Central memory CD8-positive, alpha-beta T cell (primary cell): Measurements from ENCODE around the gene CILP2.

Source experiments
- ATAC-seq: fragments of 150-1000 bp; cut with Tn5 transposase; replicated peaks from 2 replicates; pipeline ENCODE4 v1.10.0; 2022; ENCODE audit warnings: mild to moderate bottlenecking, moderate FRiP score, moderate number of reproducible peaks; ENCODE audit not compliant: poor library complexity, severe bottlenecking; ENCODE audit errors: extremely low read depth
- DNase-seq, 2 donors: peaks; one replicate each; pipeline ENCODE4 v3.0.0; 2021; ENCODE audit warnings: low spot score in 2 of 2
- H3K27ac Mint-ChIP-seq: one replicate; pipeline ENCODE4 v1.8.0; 2022; ENCODE audit warnings: low read depth, mild to moderate bottlenecking, moderate library complexity, mixed read lengths
- H3K27me3 Mint-ChIP-seq: one replicate; pipeline ENCODE4 v1.8.0; 2022; ENCODE audit warnings: mixed read lengths
- H3K36me3 Mint-ChIP-seq: one replicate; pipeline ENCODE4 v1.8.0; 2022; ENCODE audit warnings: mild to moderate bottlenecking, moderate library complexity, mixed read lengths; ENCODE audit not compliant: insufficient read depth
- H3K4me1 Mint-ChIP-seq: one replicate; pipeline ENCODE4 v1.8.0; 2022; ENCODE audit warnings: mixed read lengths
- H3K4me3 Mint-ChIP-seq: one replicate; pipeline ENCODE4 v1.8.0; 2022; ENCODE audit warnings: mild to moderate bottlenecking, moderate library complexity, mixed read lengths
- H3K9me3 Mint-ChIP-seq: one replicate; pipeline ENCODE4 v1.8.0; 2022; ENCODE audit warnings: mixed read lengths

CILP2 gene

GRCh38 chr19:19498255-19498991 is 39.6 kb upstream of the CILP2 start:
- no peaks in the 10 kb centered on the region for H3K4me1 Mint-ChIP-seq
- DNase-seq = no peak
- ATAC-seq = no peak
- H3K36me3 Mint-ChIP-seq = peaks cover 64% of the 10 kb centered on the region
- no peaks in the 10 kb centered on the region for H3K9me3 Mint-ChIP-seq
- peak overlapping the region; percentile 46 for H3K27ac Mint-ChIP-seq
- no peaks in the 10 kb centered on the region for H3K27me3 Mint-ChIP-seq
- peak overlapping the region; percentile 16 for H3K4me3 Mint-ChIP-seq

GRCh38 chr19:19499272-19499995 is 38.6 kb upstream of the CILP2 start:
- H3K27me3 Mint-ChIP-seq = no peaks in the 10 kb centered on the region
- H3K36me3 Mint-ChIP-seq = peaks cover 61% of the 10 kb centered on the region
- no peaks in the 10 kb centered on the region for H3K9me3 Mint-ChIP-seq
- H3K27ac Mint-ChIP-seq = peak overlapping the region; percentile 46
- DNase-seq = no peak
- no peaks in the 10 kb centered on the region for H3K4me1 Mint-ChIP-seq
- no peak for ATAC-seq
- H3K4me3 Mint-ChIP-seq = peak overlapping the region; percentile 16

- Mint-ChIP-seq H3K27ac (no peak overlapping the region), H3K4me3 (no peak overlapping the region)
Observed at GRCh38 chr19:19500975-19501644, 37.0 kb upstream of the CILP2 start.

GRCh38 chr19:19501798-19502197 is 36.3 kb upstream of the CILP2 start:
- H3K9me3 Mint-ChIP-seq = no peaks in the 10 kb centered on the region
- H3K27ac Mint-ChIP-seq = no peak overlapping the region
- DNase-seq (no peak), ATAC-seq (no peak)
- H3K27me3 Mint-ChIP-seq = no peaks in the 10 kb centered on the region
- H3K4me3 Mint-ChIP-seq = no peak overlapping the region
- H3K4me1 Mint-ChIP-seq = no peaks in the 10 kb centered on the region
- peaks cover 53% of the 10 kb centered on the region for H3K36me3 Mint-ChIP-seq

More at GRCh38 chr19:19500975-19501644, 37.0 kb upstream of the CILP2 start:
- H3K36me3 Mint-ChIP-seq = peaks cover 50% of the 10 kb centered on the region
- H3K4me1 Mint-ChIP-seq = no peaks in the 10 kb centered on the region
- no peaks in the 10 kb centered on the region for H3K9me3 Mint-ChIP-seq
- DNase-seq (no peak), ATAC-seq (no peak)
- H3K27me3 Mint-ChIP-seq = no peaks in the 10 kb centered on the region

GRCh38 chr19:19502281-19502680 is 35.8 kb upstream of the CILP2 start:
- Mint-ChIP-seq H3K4me1 (no peaks in the 10 kb centered on the region), H3K36me3 (peaks cover 50% of the 10 kb centered on the region), H3K4me3 (no peak overlapping the region), H3K27ac (no peak overlapping the region), H3K9me3 (no peaks in the 10 kb centered on the region), H3K27me3 (no peaks in the 10 kb centered on the region)
- no peak for ATAC-seq
- no peak for DNase-seq

- DNase-seq (no peak), ATAC-seq (no peak)
- H3K27me3 Mint-ChIP-seq = no peaks in the 10 kb centered on the region
- H3K4me1 Mint-ChIP-seq = no peaks in the 10 kb centered on the region
- peak overlapping the region; percentile 56 for H3K27ac Mint-ChIP-seq
- H3K4me3 Mint-ChIP-seq = no peak overlapping the region
- no peaks in the 10 kb centered on the region for H3K9me3 Mint-ChIP-seq
- peaks cover 50% of the 10 kb centered on the region for H3K36me3 Mint-ChIP-seq
Observed at GRCh38 chr19:19502808-19503602, 35.1 kb upstream of the CILP2 start.

- DNase-seq (no peak), ATAC-seq (no peak)
- H3K27ac Mint-ChIP-seq = no peak overlapping the region
- no peaks in the 10 kb centered on the region for H3K27me3 Mint-ChIP-seq
- H3K36me3 Mint-ChIP-seq = peaks cover 45% of the 10 kb centered on the region
- H3K9me3 Mint-ChIP-seq = no peaks in the 10 kb centered on the region
- H3K4me3 Mint-ChIP-seq = no peak overlapping the region
- H3K4me1 Mint-ChIP-seq = no peaks in the 10 kb centered on the region
Observed at GRCh38 chr19:19504754-19505668, 33.1 kb upstream of the CILP2 start.

- Mint-ChIP-seq H3K4me1 (no peaks in the 10 kb centered on the region), H3K9me3 (no peaks in the 10 kb centered on the region), H3K36me3 (peaks cover 43% of the 10 kb centered on the region), H3K4me3 (no peak overlapping the region), H3K27me3 (no peaks in the 10 kb centered on the region), H3K27ac (no peak overlapping the region)
- DNase-seq (no peak), ATAC-seq (no peak)
Observed at GRCh38 chr19:19505669-19506326, 32.3 kb upstream of the CILP2 start.

- Mint-ChIP-seq H3K27ac (no peak overlapping the region), H3K4me1 (no peaks in the 10 kb centered on the region)
- ATAC-seq = no peak
Observed at GRCh38 chr19:19506592-19506991, 31.5 kb upstream of the CILP2 start.

GRCh38 chr19:19507354-19507753 is 30.7 kb upstream of the CILP2 start:
- Mint-ChIP-seq H3K4me1 (no peaks in the 10 kb centered on the region), H3K27ac (no peak overlapping the region), H3K36me3 (peaks cover 29% of the 10 kb centered on the region), H3K27me3 (no peaks in the 10 kb centered on the region), H3K9me3 (no peaks in the 10 kb centered on the region), H3K4me3 (no peak overlapping the region)
- no peak for ATAC-seq
- no peak for DNase-seq

More at GRCh38 chr19:19506592-19506991, 31.5 kb upstream of the CILP2 start:
- DNase-seq = no peak
- H3K9me3 Mint-ChIP-seq = no peaks in the 10 kb centered on the region
- H3K4me3 Mint-ChIP-seq = no peak overlapping the region
- peaks cover 37% of the 10 kb centered on the region for H3K36me3 Mint-ChIP-seq
- H3K27me3 Mint-ChIP-seq = no peaks in the 10 kb centered on the region

GRCh38 chr19:19508217-19508616 is 29.8 kb upstream of the CILP2 start:
- Mint-ChIP-seq H3K27me3 (no peaks in the 10 kb centered on the region), H3K36me3 (peaks cover 24% of the 10 kb centered on the region), H3K4me1 (no peaks in the 10 kb centered on the region), H3K27ac (no peak overlapping the region), H3K9me3 (no peaks in the 10 kb centered on the region), H3K4me3 (no peak overlapping the region)
- no peak for DNase-seq
- ATAC-seq = no peak
